ENCODE data around the gene PWWP2B.

PWWP2B gene

GRCh38 chr10:132452651-132453469, 55.9 kb downstream of the PWWP2B start:
- H3K36me3 ChIP-seq (ENCODE audit: insufficient read depth), result no peaks in the 10 kb centered on the region
- TF ChIP-seq CTCF (conservative IDR thresholded peaks at IDR 0.05; ENCODE audit: low read depth, low read length), result peak; percentile 81
- peak overlapping the region; percentile 65 for H3K27ac ChIP-seq
- H3K27me3 ChIP-seq (ENCODE audit: insufficient read depth, low read depth), result peaks cover 5% of the 10 kb centered on the region
- H3K9ac ChIP-seq, result peak overlapping the region; percentile 52; the same call in 1 of the 2 replicates
- peak overlapping the region; percentile 69 for H2AFZ ChIP-seq (ENCODE audit: low read depth)
- H3K4me3 ChIP-seq (IDR thresholded peaks at IDR 0.05; ENCODE audit: insufficient read depth, low read depth, low read length), result no peak overlapping the region
- H3K4me2 ChIP-seq, result peak overlapping the region; percentile 45
- no peaks in the 10 kb centered on the region for H4K20me1 ChIP-seq (ENCODE audit: insufficient read depth)
- H3K4me1 ChIP-seq (ENCODE audit: low read depth, poor library complexity, severe bottlenecking), result peaks cover 40% of the 10 kb centered on the region
- no peaks in the 10 kb centered on the region for H3K79me2 ChIP-seq (ENCODE audit: insufficient read depth, low read depth)

GRCh38 chr10:132453470-132453861, 56.5 kb downstream of the PWWP2B start:
- no peaks in the 10 kb centered on the region for H4K20me1 ChIP-seq (ENCODE audit: insufficient read depth)
- peak overlapping the region; percentile 45 for H3K4me2 ChIP-seq
- 0 out of 2 replicates have a peak overlapping the region, but pooled peaks have one; percentile 4 for H3K9ac ChIP-seq
- peak overlapping the region; percentile 69 for H2AFZ ChIP-seq (ENCODE audit: low read depth)
- H3K4me3 ChIP-seq (IDR thresholded peaks at IDR 0.05; ENCODE audit: insufficient read depth, low read depth, low read length), result no peak overlapping the region
- H3K36me3 ChIP-seq (ENCODE audit: insufficient read depth), result no peaks in the 10 kb centered on the region
- H3K27ac ChIP-seq, result no peak overlapping the region
- peak; percentile 45 for TF ChIP-seq CTCF (conservative IDR thresholded peaks at IDR 0.05; ENCODE audit: low read depth, low read length)
- no peaks in the 10 kb centered on the region for H3K79me2 ChIP-seq (ENCODE audit: insufficient read depth, low read depth)
- peaks cover 5% of the 10 kb centered on the region for H3K27me3 ChIP-seq (ENCODE audit: insufficient read depth, low read depth)
- H3K4me1 ChIP-seq (ENCODE audit: low read depth, poor library complexity, severe bottlenecking), result peaks cover 41% of the 10 kb centered on the region

- Histone ChIP-seq H3K4me1 (ENCODE audit: low read depth, poor library complexity, severe bottlenecking) (peaks cover 46% of the 10 kb centered on the region), H3K27me3 (ENCODE audit: insufficient read depth, low read depth) (peaks cover 5% of the 10 kb centered on the region), H3K4me3 (IDR thresholded peaks at IDR 0.05; ENCODE audit: insufficient read depth, low read depth, low read length) (no peak overlapping the region), H3K9ac (no peak overlapping the region), H3K4me2 (no peak overlapping the region), H2AFZ (ENCODE audit: low read depth) (no peak overlapping the region), H3K36me3 (ENCODE audit: insufficient read depth) (no peaks in the 10 kb centered on the region), H3K79me2 (ENCODE audit: insufficient read depth, low read depth) (no peaks in the 10 kb centered on the region), H4K20me1 (ENCODE audit: insufficient read depth) (no peaks in the 10 kb centered on the region), H3K27ac (no peak overlapping the region)
- TF ChIP-seq CTCF (conservative IDR thresholded peaks at IDR 0.05; ENCODE audit: low read depth, low read length), result no peak
Measured at GRCh38 chr10:132454296-132455198, 57.5 kb downstream of the PWWP2B start.

- Histone ChIP-seq H2AFZ (ENCODE audit: low read depth) (no peak overlapping the region), H3K4me1 (ENCODE audit: low read depth, poor library complexity, severe bottlenecking) (peaks cover 49% of the 10 kb centered on the region), H3K36me3 (ENCODE audit: insufficient read depth) (no peaks in the 10 kb centered on the region), H3K79me2 (ENCODE audit: insufficient read depth, low read depth) (no peaks in the 10 kb centered on the region), H3K4me2 (no peak overlapping the region), H4K20me1 (ENCODE audit: insufficient read depth) (no peaks in the 10 kb centered on the region), H3K4me3 (IDR thresholded peaks at IDR 0.05; ENCODE audit: insufficient read depth, low read depth, low read length) (no peak overlapping the region), H3K9ac (no peak overlapping the region), H3K27me3 (ENCODE audit: insufficient read depth, low read depth) (peaks cover 5% of the 10 kb centered on the region), H3K27ac (no peak overlapping the region)
- TF ChIP-seq CTCF (conservative IDR thresholded peaks at IDR 0.05; ENCODE audit: low read depth, low read length), result no peak
Measured at GRCh38 chr10:132455441-132455971, 58.5 kb downstream of the PWWP2B start.
